C4-2B (cell line): ENCODE data around the gene COBL.
A peak's percentile ranks its signal among the peaks of the same experiment; 100 is the strongest.

ENCODE experiments used
- H3K27ac ChIP-seq: fragments of 450-650 bp; 2 replicates; pipeline ENCODE4 v1.5.1; 2017
- CTCF ChIP-seq: fragments of 450-650 bp; conservative IDR thresholded peaks from 2 replicates; pipeline ENCODE4 v1.5.1; 2017; ENCODE audit warnings: mild to moderate bottlenecking
- ZFX ChIP-seq: fragments of 450-650 bp; IDR thresholded peaks from 2 replicates; pipeline ENCODE4 v1.6.1; 2017

Gene COBL

GRCh38 chr7:51325261-51325676, 8.7 kb upstream of the COBL start:
- no peak overlapping the region for H3K27ac ChIP-seq
- TF ChIP-seq CTCF (no peak), ZFX (no peak)

GRCh38 chr7:51324206-51324898, 7.7 kb upstream of the COBL start:
- no peak overlapping the region for H3K27ac ChIP-seq
- TF ChIP-seq CTCF (no peak), ZFX (no peak)

- H3K27ac ChIP-seq, result no peak overlapping the region
- TF ChIP-seq ZFX (no peak), CTCF (no peak)
Measured at GRCh38 chr7:51321961-51322515, 5.4 kb upstream of the COBL start.

GRCh38 chr7:51318886-51319579, 2.4 kb upstream of the COBL start:
- TF ChIP-seq ZFX, result no peak
- no peak for TF ChIP-seq CTCF
- H3K27ac ChIP-seq, result no peak overlapping the region

- TF ChIP-seq ZFX (no peak), CTCF (no peak)
- H3K27ac ChIP-seq, result no peak overlapping the region; the same call in 1 of the 2 replicates
Measured at GRCh38 chr7:51318001-51318400, 1.4 kb upstream of the COBL start.

- H3K27ac ChIP-seq, result peak overlapping the region; percentile 61
- TF ChIP-seq CTCF (no peak), ZFX (no peak)
Measured at GRCh38 chr7:51317582-51317910, 937 bp upstream of the COBL start.

GRCh38 chr7:51316262-51316665, 345 bp downstream of the COBL start:
- TF ChIP-seq CTCF, result peak; percentile 62
- no peak; the same call in 1 of the 2 replicates for TF ChIP-seq ZFX
- H3K27ac ChIP-seq, result peak overlapping the region; percentile 61
